ENCODE measurements around the gene L3MBTL4. TPM values are rescaled to one million over a fixed set of nuclear protein-coding genes. Genes with fewer than 3 reads are reported as not detected.
"Not testable (repeated sequence)": the region's sequence is repeated elsewhere in the genome, so short reads cannot be mapped to it uniquely, and the experiment has no call there.

The L3MBTL4 gene
- total and polyA plus RNA-seq, 8 donors, result 2.5 to 15.1 (median 6.4) TPM

DNA sequence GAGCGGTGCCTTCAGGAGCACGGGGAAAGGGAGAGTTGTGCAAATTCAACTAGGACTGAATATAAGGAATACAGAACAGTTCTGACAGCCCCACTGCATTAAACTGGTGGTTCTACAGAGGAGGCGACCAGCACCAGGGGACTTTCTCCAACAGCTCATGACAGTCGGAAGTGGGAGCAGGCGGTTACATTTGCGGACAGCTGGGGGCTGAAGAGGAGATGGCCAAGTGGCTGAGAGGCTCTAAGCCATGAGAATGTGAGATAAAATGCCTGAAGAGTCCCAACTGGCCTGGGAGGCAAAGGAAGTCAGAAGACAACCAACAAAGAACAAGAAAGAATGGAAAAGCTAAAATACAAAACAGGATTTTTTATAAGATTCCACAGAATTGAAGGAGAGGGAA lies 141.3 kb downstream of the L3MBTL4 start:
- Histone ChIP-seq H3K27ac (no peak overlapping the region), H3K9me3 (no peaks in the 10 kb centered on the region), H3K36me3 (no peaks in the 10 kb centered on the region), H3K27me3 (no peaks in the 10 kb centered on the region), H3K4me1 (no peaks in the 10 kb centered on the region), H3K4me3 (no peak overlapping the region)
- TF ChIP-seq, protein P1, sequence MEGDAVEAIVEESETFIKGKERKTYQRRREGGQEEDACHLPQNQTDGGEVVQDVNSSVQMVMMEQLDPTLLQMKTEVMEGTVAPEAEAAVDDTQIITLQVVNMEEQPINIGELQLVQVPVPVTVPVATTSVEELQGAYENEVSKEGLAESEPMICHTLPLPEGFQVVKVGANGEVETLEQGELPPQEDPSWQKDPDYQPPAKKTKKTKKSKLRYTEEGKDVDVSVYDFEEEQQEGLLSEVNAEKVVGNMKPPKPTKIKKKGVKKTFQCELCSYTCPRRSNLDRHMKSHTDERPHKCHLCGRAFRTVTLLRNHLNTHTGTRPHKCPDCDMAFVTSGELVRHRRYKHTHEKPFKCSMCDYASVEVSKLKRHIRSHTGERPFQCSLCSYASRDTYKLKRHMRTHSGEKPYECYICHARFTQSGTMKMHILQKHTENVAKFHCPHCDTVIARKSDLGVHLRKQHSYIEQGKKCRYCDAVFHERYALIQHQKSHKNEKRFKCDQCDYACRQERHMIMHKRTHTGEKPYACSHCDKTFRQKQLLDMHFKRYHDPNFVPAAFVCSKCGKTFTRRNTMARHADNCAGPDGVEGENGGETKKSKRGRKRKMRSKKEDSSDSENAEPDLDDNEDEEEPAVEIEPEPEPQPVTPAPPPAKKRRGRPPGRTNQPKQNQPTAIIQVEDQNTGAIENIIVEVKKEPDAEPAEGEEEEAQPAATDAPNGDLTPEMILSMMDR (IDR thresholded peaks at IDR 0.05), result no peak
- no peak for ATAC-seq
- FAIRE-seq, result no peak
- no peak for DNase-seq
- WGBS, 2 donors, result 85 to 91% methylated on average over 4 of the region's 6 CpGs
- intact Hi-C loops (cut with DNase I), result no loop called here

- H3K4me1 ChIP-seq; FAIRE-seq; H3K27ac ChIP-seq; H3K9me3 ChIP-seq; H3K27me3 ChIP-seq; DNase-seq; ATAC-seq; H3K36me3 ChIP-seq; intact Hi-C loops (cut with DNase I); H3K4me3 ChIP-seq: not testable (repeated sequence)
- 42 to 59% methylated on average over 9 to 10 of the region's 10 CpGs for WGBS, 2 donors
Observed at GRCh38 chr18:6272144-6272543, 142.6 kb downstream of the L3MBTL4 start.

DNA sequence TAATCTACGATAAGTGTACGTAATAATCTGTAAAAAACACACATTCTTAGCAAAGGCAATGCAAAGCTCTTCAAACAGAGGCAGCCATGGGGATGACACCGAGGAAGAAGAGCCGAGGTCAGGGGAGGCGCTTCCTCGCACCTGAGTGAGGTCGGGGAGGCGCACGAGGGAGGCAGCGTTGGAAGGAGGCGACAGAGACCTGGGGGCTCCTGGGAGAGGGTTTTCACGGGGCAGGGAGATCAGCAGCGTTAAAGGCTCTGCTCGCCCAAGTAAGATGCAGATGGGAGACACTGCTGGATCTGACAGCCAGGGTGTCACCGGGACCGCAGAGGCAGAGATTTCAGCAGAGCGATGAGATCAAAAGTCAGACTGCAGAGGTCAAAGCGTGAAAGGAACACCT lies 143.1 kb downstream of the L3MBTL4 start:
- intact Hi-C loops (cut with DNase I), result no loop called here

GRCh38 chr18:6270771-6271216 lies 143.9 kb downstream of the L3MBTL4 start:
- Histone ChIP-seq H3K4me3 (no peak overlapping the region), H3K9me3 (no peaks in the 10 kb centered on the region), H3K4me1 (no peaks in the 10 kb centered on the region), H3K27me3 (no peaks in the 10 kb centered on the region), H3K36me3 (no peaks in the 10 kb centered on the region), H3K27ac (no peak overlapping the region)
- TF ChIP-seq, protein P1 (IDR thresholded peaks at IDR 0.05), result no peak
- intact Hi-C loops (cut with DNase I), result no loop called here
- ATAC-seq (no peak), FAIRE-seq (no peak), DNase-seq (no peak)
- WGBS, 2 donors, result 85 to 87% methylated on average over 8 of the region's 8 CpGs

More for the DNA sequence above, 143.1 kb downstream of the L3MBTL4 start:
- no peak overlapping the region for H3K27ac ChIP-seq
- no peaks in the 10 kb centered on the region for H3K36me3 ChIP-seq
- H3K4me1 ChIP-seq, result no peaks in the 10 kb centered on the region
- TF ChIP-seq, protein P1 (IDR thresholded peaks at IDR 0.05), result no peak
- H3K4me3 ChIP-seq, result no peak overlapping the region
- 71 to 83% methylated on average over 18 of the region's 18 CpGs for WGBS, 2 donors
- FAIRE-seq (no peak), ATAC-seq (no peak), DNase-seq (no peak)
- H3K27me3 ChIP-seq, result no peaks in the 10 kb centered on the region
- H3K9me3 ChIP-seq, result no peaks in the 10 kb centered on the region

DNA sequence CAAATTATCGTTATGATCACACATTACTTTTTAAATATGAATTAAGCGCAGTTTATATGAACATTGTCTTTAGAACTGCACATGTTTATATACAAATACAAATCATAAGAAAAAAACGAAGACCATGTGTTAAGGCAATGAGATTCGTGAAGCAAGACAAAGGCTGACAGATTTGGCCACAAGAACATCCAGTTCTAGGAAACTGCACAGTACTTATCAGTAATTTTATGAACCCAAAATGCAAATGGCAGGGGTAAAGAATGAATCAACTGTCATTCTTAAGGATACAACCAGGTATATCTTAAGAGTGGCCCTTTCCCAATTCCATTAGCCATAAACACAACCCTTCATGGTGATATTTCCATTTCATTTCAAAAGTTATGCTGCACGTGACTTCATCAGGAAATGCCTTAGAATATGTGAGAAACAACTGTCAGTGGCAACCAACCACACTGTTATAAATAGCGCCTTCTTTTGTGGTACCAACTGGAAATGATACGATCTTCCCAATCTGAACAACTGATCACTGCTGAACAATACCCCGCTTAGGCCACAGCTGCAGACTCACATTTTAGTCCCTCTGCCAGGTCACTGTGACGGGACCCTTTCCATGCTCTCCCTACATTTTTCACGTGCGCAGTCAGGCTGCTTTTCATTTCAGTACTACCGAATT lies 144.9 kb downstream of the L3MBTL4 start:
- intact Hi-C loops (cut with DNase I), result no loop called here
- FAIRE-seq (no peak), ATAC-seq (no peak), DNase-seq (no peak)
- TF ChIP-seq, protein P1 (IDR thresholded peaks at IDR 0.05), result no peak
- WGBS, 2 donors, result 88 to 91% methylated on average over 12 of the region's 12 CpGs
- Histone ChIP-seq H3K4me3 (no peak overlapping the region), H3K36me3 (no peaks in the 10 kb centered on the region), H3K4me1 (no peaks in the 10 kb centered on the region), H3K27me3 (no peaks in the 10 kb centered on the region), H3K9me3 (no peaks in the 10 kb centered on the region), H3K27ac (no peak overlapping the region)
